ENCODE measurements around the gene C13orf46.
A peak's percentile ranks its signal among the peaks of the same experiment; 100 is the strongest.
"Not testable (repeated sequence)": the region's sequence is repeated elsewhere in the genome, so short reads cannot be mapped to it uniquely, and the experiment has no call there.

The C13orf46 gene

GRCh38 chr13:113991676-113992179 is 17.9 kb upstream of the C13orf46 start:
- no peak for DNase-seq

- no peak for DNase-seq
Measured at GRCh38 chr13:113991191-113991669, 17.4 kb upstream of the C13orf46 start.

- DNase-seq = no peak
Measured at GRCh38 chr13:113990321-113990837, 16.5 kb upstream of the C13orf46 start.

- no peak for DNase-seq
Measured at GRCh38 chr13:113989585-113990300, 15.9 kb upstream of the C13orf46 start.

- DNase-seq = not testable (repeated sequence)
Measured at GRCh38 chr13:113988859-113989258, 15.0 kb upstream of the C13orf46 start.

- no peak for DNase-seq
Measured at GRCh38 chr13:113982296-113982661, 8.4 kb upstream of the C13orf46 start.

- DNase-seq = no peak
Measured at GRCh38 chr13:113981611-113982295, 7.9 kb upstream of the C13orf46 start.

- peak; percentile 91 for DNase-seq
Measured at GRCh38 chr13:113981194-113981605, 7.3 kb upstream of the C13orf46 start.

GRCh38 chr13:113980489-113981064 is 6.7 kb upstream of the C13orf46 start:
- no peak for DNase-seq

- DNase-seq = no peak
Measured at GRCh38 chr13:113979791-113980471, 6.1 kb upstream of the C13orf46 start.

GRCh38 chr13:113978741-113979481 is 5.0 kb upstream of the C13orf46 start:
- no peak for DNase-seq

- no peak for DNase-seq
Measured at GRCh38 chr13:113977976-113978375, 4.1 kb upstream of the C13orf46 start.

GRCh38 chr13:113976711-113977684 is 3.1 kb upstream of the C13orf46 start:
- DNase-seq = no peak

GRCh38 chr13:113975416-113975815 is 1.5 kb upstream of the C13orf46 start:
- no peak for DNase-seq

GRCh38 chr13:113974304-113975281 is 717 bp upstream of the C13orf46 start:
- no peak for DNase-seq

- DNase-seq = no peak
Measured at GRCh38 chr13:113972451-113973217, 1.2 kb downstream of the C13orf46 start.

GRCh38 chr13:113971471-113972231 is 2.2 kb downstream of the C13orf46 start:
- DNase-seq = no peak

Measured in NCI-H2029 (cell line).